ENCODE results near the gene SYDE2.

DNA sequence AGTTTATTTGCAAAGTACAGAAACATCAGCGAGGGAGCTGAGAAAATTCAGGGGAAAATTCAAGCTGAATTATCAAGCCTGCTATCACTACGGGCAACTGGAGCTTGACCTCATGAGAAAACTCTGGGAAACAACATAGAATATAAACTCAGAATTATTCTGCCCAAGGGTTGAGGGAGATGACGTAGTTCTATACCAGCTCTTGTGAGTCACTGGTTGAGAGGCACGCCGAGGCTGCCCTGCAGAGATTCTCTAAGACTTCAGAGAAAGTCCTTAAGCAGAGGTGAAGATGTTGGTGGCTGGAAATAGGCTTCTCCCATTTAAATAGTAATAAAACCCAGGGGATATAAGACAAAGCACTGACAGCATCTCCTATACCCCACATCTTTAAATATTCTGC lies 12.3 kb downstream of the SYDE2 start:
- no peak for TF ChIP-seq EZH2 (IDR thresholded peaks at IDR 0.05; ENCODE audit: borderline replicate concordance, insufficient read depth, low read depth, low read length, poor library complexity, severe bottlenecking)
- TF ChIP-seq, protein P1, sequence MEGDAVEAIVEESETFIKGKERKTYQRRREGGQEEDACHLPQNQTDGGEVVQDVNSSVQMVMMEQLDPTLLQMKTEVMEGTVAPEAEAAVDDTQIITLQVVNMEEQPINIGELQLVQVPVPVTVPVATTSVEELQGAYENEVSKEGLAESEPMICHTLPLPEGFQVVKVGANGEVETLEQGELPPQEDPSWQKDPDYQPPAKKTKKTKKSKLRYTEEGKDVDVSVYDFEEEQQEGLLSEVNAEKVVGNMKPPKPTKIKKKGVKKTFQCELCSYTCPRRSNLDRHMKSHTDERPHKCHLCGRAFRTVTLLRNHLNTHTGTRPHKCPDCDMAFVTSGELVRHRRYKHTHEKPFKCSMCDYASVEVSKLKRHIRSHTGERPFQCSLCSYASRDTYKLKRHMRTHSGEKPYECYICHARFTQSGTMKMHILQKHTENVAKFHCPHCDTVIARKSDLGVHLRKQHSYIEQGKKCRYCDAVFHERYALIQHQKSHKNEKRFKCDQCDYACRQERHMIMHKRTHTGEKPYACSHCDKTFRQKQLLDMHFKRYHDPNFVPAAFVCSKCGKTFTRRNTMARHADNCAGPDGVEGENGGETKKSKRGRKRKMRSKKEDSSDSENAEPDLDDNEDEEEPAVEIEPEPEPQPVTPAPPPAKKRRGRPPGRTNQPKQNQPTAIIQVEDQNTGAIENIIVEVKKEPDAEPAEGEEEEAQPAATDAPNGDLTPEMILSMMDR (IDR thresholded peaks at IDR 0.05): no peak

All from B cell (primary cell).